Spinal cord (tissue), 10 donors: ENCODE results near the gene MTUS2. TPM values are rescaled to one million over a fixed set of nuclear protein-coding genes. Genes with fewer than 3 reads are reported as not detected.

ENCODE experiments used
- DNase-seq, 6 donors: peaks; one replicate each; pipeline versions ENCODE4 v3.0.0 to v3.0.0-alpha.2; 2013 to 2015; ENCODE audit warnings: low spot score in 6 of 6, low read depth in 4 of 6
- H3K27ac ChIP-seq: one replicate; pipeline ENCODE4 v1.5.1; 2013; ENCODE audit warnings: low read depth, low read length, control low read depth
- H3K27me3 ChIP-seq: one replicate; pipeline ENCODE4 v1.6.1; 2013; ENCODE audit warnings: low read length; ENCODE audit not compliant: control insufficient read depth, insufficient read depth
- H3K36me3 ChIP-seq: one replicate; pipeline ENCODE4 v1.6.1; 2013; ENCODE audit warnings: low read length; ENCODE audit not compliant: control insufficient read depth, insufficient read depth
- H3K4me1 ChIP-seq: one replicate; pipeline ENCODE4 v1.6.1; 2013; ENCODE audit warnings: low read length; ENCODE audit not compliant: control insufficient read depth, insufficient read depth
- H3K4me3 ChIP-seq: one replicate; pipeline ENCODE4 v1.5.1; 2013; ENCODE audit warnings: low read depth, low read length, control low read depth
- H3K9me3 ChIP-seq: one replicate; pipeline ENCODE4 v1.6.1; 2013; ENCODE audit warnings: low read length; ENCODE audit not compliant: control insufficient read depth, insufficient read depth
- WGBS: methylation state at CpG from one replicate; pipeline ENCODE4 v1.1.5; 2013; ENCODE audit warnings: missing lambda C conversion rate; ENCODE audit not compliant: insufficient coverage; 5-methylcytosine and 5-hydroxymethylcytosine counted together
- polyA plus RNA-seq, 2 donors: library from polyadenylated mRNA; unstranded; fragments of 120-200 nt; gene quantifications; one replicate each; pipeline ENCODE4 v1.2.1, GENCODE V29; 2013; ENCODE audit not compliant: insufficient read length in 2 of 2
- total RNA-seq, 2 donors: library from RNA; depleted of rRNA in 1 of 2; stranded (reverse); fragments of 120-200 nt in 1 of 2; fragments of >200 nt in 1 of 2; gene quantifications; one replicate each; pipeline versions ENCODE4 v1.2.3 to v1.2.4, GENCODE V29; 2013 to 2014
- donor health status: healthy.

MTUS2 gene
- total and polyA plus RNA-seq, 4 donors, result 4.6 to 12.5 (median 10.1) TPM

DNA sequence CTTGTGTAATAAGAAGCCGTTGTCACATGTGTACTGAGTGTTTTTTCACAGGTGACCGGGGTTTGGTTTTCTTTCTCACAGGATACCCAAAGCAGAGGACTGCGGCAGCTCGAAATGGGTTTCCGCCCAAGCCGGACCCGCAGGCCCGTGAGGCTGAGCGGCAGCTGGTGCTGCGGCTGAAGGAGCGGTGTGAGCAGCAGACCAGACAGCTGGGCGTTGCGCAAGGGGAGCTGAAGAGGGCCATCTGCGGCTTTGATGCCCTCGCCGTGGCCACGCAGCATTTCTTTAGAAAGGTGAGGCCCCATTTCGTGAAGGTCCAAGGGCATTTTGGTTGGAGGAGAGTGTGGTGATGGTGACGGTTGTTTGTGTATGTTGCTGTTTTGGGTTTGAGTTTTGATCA, 539.0 kb downstream of the MTUS2 start:
- Histone ChIP-seq H3K27me3 (peaks cover 2% of the 10 kb centered on the region), H3K9me3 (no peaks in the 10 kb centered on the region), H3K36me3 (no peaks in the 10 kb centered on the region), H3K4me1 (peaks cover 3% of the 10 kb centered on the region), H3K27ac (no peak overlapping the region), H3K4me3 (no peak overlapping the region)
- 96% methylated on average over 18 of the region's 19 CpGs for WGBS
- DNase-seq, result no peak

DNA sequence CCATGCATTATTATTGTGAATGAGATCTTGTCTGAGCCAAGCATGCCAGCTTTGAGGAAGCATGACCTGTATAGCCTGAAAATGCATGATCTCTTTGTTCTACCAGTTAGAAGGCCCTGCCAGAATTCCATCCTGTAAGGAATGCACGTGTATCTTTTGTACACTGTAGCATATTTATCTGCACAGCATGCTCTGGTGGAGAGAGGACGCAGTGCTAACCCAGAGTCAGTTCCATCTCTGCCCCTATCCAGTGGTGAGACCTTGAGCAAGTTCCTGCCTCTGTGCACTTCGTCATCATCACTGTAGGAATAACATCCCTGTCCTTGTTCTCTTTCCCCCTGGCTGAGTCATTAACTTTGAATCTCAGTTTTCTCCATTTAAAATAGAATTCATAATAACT, 541.6 kb downstream of the MTUS2 start:
- Histone ChIP-seq H3K27ac (no peak overlapping the region), H3K9me3 (no peaks in the 10 kb centered on the region), H3K36me3 (no peaks in the 10 kb centered on the region), H3K4me3 (no peak overlapping the region), H3K4me1 (peaks cover 3% of the 10 kb centered on the region), H3K27me3 (peaks cover 2% of the 10 kb centered on the region)
- no peak for DNase-seq
- WGBS, result 57% methylated on average over 3 of the region's 3 CpGs

DNA sequence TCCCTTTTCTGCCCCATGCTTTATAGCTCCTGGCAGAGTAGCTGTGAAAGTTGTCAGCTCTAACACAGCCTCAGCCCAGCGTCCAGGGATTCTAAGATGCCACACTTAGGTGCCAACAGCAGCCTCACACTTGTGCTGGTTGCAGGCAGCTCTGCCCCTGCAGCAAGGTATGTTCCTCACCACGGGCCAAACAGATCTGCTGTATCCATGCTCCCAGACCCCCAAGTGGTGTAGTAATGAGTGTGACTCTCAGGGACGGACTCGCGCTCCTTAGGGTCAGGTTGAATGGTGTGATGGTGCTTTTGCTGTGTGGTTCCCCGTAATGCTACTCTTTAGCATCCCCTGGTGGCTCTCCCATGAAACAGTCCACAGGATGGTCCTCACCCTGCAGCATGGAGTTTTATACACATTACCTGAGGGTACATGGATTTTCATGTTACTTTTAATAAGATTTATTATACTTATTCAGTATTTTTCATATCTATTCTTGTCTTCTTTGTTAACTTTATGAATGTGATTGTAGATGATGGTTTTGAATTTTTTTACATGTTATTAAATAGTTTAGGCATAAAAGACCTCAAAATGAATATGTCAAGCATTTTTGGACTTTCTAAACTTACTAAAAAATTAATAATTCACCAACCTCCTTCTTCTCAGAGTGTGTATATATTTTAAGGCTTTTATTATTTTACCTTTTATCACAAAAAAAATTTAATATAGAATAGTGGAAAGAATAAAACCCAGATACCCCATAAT, 542.9 kb downstream of the MTUS2 start:
- 22% methylated on average over 2 of the region's 6 CpGs for WGBS
- H3K36me3 ChIP-seq, result no peaks in the 10 kb centered on the region
- no peak overlapping the region for H3K4me3 ChIP-seq
- H3K4me1 ChIP-seq, result peaks cover 3% of the 10 kb centered on the region
- H3K27me3 ChIP-seq, result peaks cover 2% of the 10 kb centered on the region
- no peak overlapping the region for H3K27ac ChIP-seq
- H3K9me3 ChIP-seq, result no peaks in the 10 kb centered on the region
- peak; percentile 29 to 90 (median 47) for DNase-seq

DNA sequence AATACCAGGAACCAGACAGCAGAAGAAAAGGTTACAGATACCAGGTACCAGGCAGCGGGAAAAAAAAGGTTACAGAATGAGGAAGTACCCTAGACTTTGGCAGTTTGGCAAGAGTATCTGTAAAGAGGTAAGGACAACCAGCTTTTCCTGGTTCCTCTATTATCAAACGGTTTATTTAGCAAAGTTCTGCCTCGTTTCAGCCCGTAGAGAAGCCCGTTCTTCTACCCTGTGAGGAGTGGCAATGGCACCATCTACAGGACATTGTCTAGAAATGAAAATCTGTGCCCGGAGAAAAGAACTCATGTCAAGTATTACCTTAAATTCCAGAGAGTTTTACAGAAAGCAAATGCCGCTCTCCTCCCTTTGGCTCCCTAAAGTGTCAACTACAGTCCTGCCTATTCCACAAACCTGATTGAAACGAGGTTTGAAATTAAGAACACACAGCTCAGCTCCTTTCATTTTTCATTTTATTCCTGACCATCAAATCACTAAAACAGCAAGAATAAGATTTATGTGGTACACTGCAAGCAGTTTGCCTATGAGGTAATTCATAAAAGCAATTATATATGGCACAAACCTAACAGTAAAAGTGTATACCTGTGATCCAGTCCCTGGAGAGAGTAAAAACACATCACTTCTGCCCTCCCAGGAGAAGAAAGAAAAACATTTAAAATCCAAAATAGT, 549.1 kb downstream of the MTUS2 start:
- Histone ChIP-seq H3K27ac (no peak overlapping the region), H3K27me3 (peaks cover under 1% of the 10 kb centered on the region), H3K4me1 (no peaks in the 10 kb centered on the region), H3K4me3 (no peak overlapping the region), H3K36me3 (no peaks in the 10 kb centered on the region), H3K9me3 (no peaks in the 10 kb centered on the region)
- WGBS, result 10% methylated on average over 2 of the region's 8 CpGs
- DNase-seq, result peak in 5 of 6 donors; percentile 38 to 95 (median 66)

DNA sequence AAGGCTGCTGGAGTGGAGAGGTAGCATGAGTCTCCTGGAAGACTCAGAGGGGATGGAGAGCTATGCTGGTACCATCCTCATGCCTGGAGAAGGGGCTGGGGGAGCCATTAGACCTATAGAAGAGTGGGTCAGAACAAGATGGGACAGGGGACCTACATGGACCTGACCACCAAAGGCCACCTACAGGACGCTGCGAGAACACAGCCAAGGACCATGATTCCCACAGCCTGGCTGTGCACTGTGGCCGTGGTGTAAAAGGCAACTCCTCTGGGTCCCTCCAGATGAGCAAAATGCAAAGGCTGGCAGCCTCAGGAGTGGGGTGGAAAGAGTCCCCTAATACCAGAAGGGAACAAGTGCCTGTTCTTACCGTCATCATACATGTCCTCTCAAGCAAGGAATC, 559.1 kb downstream of the MTUS2 start:
- no peaks in the 10 kb centered on the region for H3K36me3 ChIP-seq
- no peaks in the 10 kb centered on the region for H3K4me1 ChIP-seq
- no peak overlapping the region for H3K4me3 ChIP-seq
- no peaks in the 10 kb centered on the region for H3K27me3 ChIP-seq
- no peak for DNase-seq
- no peaks in the 10 kb centered on the region for H3K9me3 ChIP-seq
- H3K27ac ChIP-seq, result no peak overlapping the region
- 95% methylated on average over 3 of the region's 4 CpGs for WGBS

DNA sequence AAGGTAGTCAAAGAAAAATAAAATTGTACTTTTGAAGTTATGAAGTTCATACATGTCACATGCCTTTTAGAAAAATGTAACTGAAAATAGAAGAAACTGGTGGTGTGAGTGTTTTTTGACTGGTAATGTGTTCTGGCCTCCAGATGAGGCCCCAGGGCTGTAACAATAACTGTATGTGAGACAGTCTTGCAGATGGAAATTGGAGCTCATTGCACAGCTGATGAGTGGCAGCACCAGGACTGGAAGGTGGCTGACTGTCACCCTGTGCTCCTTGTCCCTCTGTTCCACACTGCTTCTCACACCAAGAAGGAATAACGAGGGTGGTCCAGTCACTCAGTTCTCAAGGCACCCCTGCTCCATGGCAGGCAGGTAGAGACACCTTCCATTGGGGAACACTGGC, 559.7 kb downstream of the MTUS2 start:
- H3K4me1 ChIP-seq, result no peaks in the 10 kb centered on the region
- no peak overlapping the region for H3K27ac ChIP-seq
- no peak overlapping the region for H3K4me3 ChIP-seq
- no peaks in the 10 kb centered on the region for H3K27me3 ChIP-seq
- no peak for DNase-seq
- no peaks in the 10 kb centered on the region for H3K9me3 ChIP-seq
- no peaks in the 10 kb centered on the region for H3K36me3 ChIP-seq
- WGBS, result no CpG with 5 or more reads among the region's 1 CpG

DNA sequence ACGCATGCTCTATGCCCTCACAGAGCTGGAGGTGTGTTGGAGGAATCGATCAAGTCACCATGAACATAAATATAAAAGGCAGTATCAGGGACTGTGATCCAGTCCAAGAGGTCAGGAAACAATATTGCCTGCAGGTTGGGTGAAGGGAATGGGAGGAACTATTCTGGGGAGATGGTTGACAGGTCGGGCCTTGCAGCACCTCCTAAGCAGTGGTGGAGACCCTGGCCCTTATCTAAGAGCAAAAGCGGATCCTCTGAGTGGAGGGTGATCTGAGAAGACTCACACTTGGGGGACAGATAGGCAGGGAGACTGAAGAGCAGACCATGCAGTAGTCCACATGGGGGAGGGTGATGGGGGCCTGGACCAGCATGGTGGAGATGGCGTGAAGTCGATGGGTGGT, 561.9 kb downstream of the MTUS2 start:
- Histone ChIP-seq H3K9me3 (no peaks in the 10 kb centered on the region), H3K4me1 (no peaks in the 10 kb centered on the region), H3K27me3 (no peaks in the 10 kb centered on the region), H3K36me3 (no peaks in the 10 kb centered on the region), H3K27ac (no peak overlapping the region), H3K4me3 (no peak overlapping the region)
- no peak for DNase-seq
- 99% methylated on average over 4 of the region's 6 CpGs for WGBS

DNA sequence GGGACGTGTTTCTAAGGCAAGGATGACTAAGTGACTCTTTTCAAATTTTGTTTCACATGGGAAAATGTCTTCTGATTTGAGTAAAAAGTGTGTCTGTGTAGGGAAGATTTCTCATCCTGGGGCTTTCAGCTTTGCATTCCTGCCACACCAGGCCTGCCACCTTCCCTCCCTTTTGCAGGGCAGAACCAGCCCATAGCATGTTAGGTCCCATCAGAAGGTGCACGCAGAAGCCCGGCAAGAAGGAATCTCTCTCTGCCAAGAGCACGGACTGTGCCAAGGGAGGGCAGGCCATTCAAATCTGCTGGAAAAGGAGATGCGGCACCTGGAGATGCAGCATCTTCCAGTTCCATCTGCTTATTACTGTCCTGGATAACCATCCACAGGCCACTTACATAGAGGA, 563.3 kb downstream of the MTUS2 start:
- Histone ChIP-seq H3K4me1 (no peaks in the 10 kb centered on the region), H3K27me3 (no peaks in the 10 kb centered on the region), H3K27ac (no peak overlapping the region), H3K4me3 (no peak overlapping the region), H3K36me3 (no peaks in the 10 kb centered on the region), H3K9me3 (no peaks in the 10 kb centered on the region)
- DNase-seq, result peak in 1 of 6 donors; percentile 30
- 86% methylated on average over 4 of the region's 5 CpGs for WGBS

DNA sequence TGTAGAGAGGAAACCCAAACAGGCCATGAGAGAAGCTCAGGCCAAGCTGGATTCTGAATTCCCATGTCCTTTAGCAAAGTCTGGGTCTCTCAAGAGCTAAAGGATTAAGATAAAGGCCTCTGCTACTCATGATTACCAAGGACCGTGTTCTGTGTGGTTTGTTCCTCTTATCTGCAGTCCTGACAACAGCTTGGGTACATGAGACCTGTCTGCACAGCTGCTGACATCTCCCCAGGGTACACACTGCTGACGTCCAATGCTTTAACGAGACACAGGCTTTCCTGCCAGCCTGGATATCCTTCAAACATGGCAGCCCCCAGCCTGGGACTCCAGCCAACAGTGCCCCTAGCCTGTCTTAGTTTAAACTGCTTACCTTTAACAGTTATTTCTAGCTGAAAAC, 564.3 kb downstream of the MTUS2 start:
- 29% methylated on average over 3 of the region's 3 CpGs for WGBS
- H3K36me3 ChIP-seq, result no peaks in the 10 kb centered on the region
- DNase-seq, result peak in 1 of 6 donors; percentile 53

DNA sequence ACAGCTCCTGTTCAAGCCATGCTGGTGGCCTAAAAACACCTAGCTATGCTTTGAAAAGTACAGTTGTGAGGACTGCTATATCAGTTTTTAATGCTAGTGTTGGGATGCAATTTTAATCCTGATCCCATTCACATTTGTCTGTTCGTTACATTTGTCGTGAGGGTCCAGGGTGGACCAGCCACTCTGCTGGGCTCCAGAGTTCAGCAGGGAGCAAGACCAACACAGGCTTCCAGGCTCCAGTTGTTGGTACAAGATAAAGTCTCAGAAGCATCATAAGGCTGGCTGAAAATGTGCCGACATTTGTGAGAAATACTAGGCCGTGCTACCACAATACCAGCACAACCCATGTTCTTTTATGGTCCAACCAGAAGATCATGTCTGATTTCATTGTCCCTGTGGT, 564.7 kb downstream of the MTUS2 start:
- Histone ChIP-seq H3K36me3 (no peaks in the 10 kb centered on the region), H3K27ac (no peak overlapping the region), H3K4me3 (no peak overlapping the region), H3K27me3 (no peaks in the 10 kb centered on the region), H3K9me3 (no peaks in the 10 kb centered on the region), H3K4me1 (no peaks in the 10 kb centered on the region)
- WGBS, result 84% methylated on average over 4 of the region's 4 CpGs
- DNase-seq, result no peak

More for the DNA sequence above, 564.3 kb downstream of the MTUS2 start:
- H3K4me1 ChIP-seq, result no peaks in the 10 kb centered on the region
- no peak overlapping the region for H3K27ac ChIP-seq
- no peak overlapping the region for H3K4me3 ChIP-seq
- H3K27me3 ChIP-seq, result no peaks in the 10 kb centered on the region
- no peaks in the 10 kb centered on the region for H3K9me3 ChIP-seq
